HG02571 (cell line): ENCODE results near the gene PDXDC1.
A peak's percentile ranks its signal among the peaks of the same experiment; 100 is the strongest.
"Not testable (repeated sequence)": the region's sequence is repeated elsewhere in the genome, so short reads cannot be mapped to it uniquely, and the experiment has no call there.

Source experiments
- ATAC-seq: cut with Tn5 transposase; IDR thresholded peaks from one replicate; pipeline ENCODE4 v1.9.1; 2021; ENCODE audit warnings: mild to moderate bottlenecking, moderate library complexity; ENCODE audit not compliant: unreplicated experiment

Gene PDXDC1

DNA sequence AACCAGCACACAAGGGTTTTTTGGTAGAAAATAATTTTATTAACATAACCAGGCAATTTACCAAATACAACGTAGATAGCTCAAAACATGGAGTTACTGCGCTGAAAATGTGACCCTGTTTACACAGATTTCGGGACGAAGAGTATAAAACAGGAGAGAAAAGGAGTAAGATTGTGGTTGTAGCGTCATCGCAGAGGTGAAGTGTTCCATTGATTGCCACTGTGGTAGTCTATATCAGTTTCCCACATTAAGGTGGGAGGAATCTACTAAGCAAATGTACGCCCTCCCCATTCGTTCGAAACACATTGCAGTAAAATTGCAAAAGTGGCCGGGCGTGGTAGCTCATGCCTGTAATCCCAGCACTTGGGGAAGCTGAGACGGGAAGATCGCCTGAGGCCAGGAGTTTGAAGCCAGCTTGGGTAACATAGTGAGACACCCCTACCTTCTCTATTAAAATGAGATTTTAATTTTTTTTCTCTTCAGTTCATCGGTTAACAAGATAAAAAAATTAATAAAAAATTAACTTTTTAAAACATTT is 972 bp upstream of the PDXDC1 start:
- ATAC-seq: not testable (repeated sequence)

- not testable (repeated sequence) for ATAC-seq
Measured at GRCh38 chr16:14974331-14974655, 533 bp upstream of the PDXDC1 start.

GRCh38 chr16:14975418-14976194 is 780 bp downstream of the PDXDC1 start:
- peak; percentile 20 for ATAC-seq

GRCh38 chr16:14976971-14977736 is 2.3 kb downstream of the PDXDC1 start:
- ATAC-seq: not testable (repeated sequence)

DNA sequence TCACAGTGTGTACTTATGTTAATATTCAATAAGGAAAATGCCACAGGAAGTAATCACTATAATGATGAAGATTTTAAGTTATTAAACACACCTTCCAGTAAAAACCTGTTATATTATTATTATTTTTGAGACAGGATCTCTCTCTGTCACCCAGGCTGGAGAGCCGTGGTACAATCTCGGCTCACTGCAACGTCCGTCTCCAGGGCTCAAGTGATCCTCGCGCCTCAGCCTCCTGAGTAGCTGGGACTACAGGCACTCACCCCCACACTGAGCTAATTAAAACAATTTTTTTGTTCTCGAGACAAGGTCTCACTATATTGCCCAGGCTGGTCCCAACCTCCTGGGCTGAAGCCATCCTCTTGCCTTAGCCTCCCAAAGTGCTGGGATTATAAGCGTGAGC is 3.5 kb downstream of the PDXDC1 start:
- ATAC-seq: not testable (repeated sequence)

DNA sequence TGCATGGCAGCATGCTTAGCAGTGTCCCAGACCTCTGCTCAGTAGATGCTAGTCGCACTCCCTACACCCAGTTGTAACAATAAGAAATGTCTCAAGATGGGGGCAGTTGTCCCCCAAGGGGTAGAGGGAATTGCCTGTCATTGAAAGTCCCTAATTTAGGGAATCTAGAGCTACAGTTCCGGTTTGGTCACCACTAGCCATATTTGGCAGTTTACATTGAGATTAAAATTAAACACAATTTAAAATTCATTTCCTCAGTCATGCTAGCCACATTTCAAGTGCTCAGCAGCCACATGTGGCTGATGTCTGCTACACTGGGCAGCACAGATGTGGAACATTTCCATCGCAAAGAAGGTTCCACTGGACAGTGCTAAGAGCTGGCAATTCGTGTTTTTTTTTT is 4.1 kb downstream of the PDXDC1 start:
- ATAC-seq: not testable (repeated sequence)

GRCh38 chr16:14981234-14981633 is 6.4 kb downstream of the PDXDC1 start:
- ATAC-seq: not testable (repeated sequence)

GRCh38 chr16:14982521-14982920 is 7.7 kb downstream of the PDXDC1 start:
- not testable (repeated sequence) for ATAC-seq

- not testable (repeated sequence) for ATAC-seq
Measured at GRCh38 chr16:14988092-14988491, 13.3 kb downstream of the PDXDC1 start.

DNA sequence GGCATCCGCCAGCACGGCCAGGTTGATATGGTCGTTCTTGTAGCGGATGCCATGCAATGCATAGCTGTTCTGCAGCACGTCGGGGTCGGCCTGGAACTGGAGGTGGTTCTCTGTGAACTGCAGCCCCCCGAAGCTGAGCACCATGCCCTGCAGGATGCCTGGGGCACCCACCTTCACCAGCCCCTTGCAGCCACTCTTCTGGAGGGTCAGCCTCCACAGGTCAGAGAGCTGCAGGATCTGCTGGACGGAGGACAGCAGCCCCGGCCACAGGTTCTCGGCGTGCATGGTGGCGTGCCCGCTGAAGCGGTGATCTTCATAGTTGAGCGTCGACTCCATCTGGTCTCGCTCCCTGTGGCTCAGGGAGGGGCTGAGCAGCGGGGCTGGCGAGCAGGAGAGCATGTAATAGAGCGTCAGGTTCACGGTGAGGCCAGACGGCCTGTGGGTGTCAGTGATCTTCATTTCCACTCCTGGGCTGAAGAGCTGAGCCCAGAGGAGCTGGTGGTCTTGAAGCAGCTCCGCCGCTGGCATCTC is 13.9 kb downstream of the PDXDC1 start:
- not testable (repeated sequence) for ATAC-seq

- ATAC-seq: not testable (repeated sequence)
Measured at GRCh38 chr16:14989291-14990281, 14.8 kb downstream of the PDXDC1 start.

DNA sequence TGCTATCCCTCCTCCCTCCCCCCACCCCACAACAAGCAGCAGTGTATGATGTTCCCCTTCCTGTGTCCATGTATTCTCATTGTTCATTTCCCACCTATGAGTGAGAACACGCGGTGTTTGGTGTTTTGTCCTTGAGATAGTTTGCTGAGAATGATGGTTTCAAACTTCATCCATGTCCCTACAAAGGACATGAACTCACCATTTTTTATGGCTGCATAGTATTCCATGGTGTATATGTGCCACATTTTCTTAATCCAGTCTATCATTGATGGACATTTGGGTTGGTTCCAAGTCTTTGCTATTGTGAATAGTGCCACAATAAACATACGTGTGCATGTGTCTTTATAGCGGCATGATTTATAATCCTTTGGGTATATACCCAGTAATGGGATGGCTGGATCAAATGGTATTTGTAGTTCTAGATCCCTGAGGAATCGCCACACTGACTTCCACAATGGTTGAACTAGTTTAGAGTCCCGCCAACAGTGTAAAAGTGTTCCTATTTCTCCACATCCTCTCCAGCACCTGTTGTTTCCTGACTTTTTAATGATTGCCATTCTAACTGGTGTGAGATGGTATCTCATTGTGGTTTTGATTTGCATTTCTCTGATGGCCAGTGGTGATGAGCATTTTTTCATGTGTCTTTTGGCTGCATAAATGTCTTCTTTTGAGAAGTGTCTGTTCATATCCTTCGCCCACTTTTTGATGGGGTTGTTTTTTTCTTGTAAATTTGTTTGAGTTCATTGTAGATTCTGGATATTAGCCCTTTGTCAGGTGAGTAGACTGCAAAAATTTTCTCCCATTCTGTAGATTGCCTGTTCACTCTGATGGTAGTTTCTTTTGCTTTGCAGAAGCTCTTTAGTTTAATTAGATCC is 18.7 kb downstream of the PDXDC1 start:
- not testable (repeated sequence) for ATAC-seq

- ATAC-seq: not testable (repeated sequence)
Measured at GRCh38 chr16:14996702-14997101, 21.9 kb downstream of the PDXDC1 start.

DNA sequence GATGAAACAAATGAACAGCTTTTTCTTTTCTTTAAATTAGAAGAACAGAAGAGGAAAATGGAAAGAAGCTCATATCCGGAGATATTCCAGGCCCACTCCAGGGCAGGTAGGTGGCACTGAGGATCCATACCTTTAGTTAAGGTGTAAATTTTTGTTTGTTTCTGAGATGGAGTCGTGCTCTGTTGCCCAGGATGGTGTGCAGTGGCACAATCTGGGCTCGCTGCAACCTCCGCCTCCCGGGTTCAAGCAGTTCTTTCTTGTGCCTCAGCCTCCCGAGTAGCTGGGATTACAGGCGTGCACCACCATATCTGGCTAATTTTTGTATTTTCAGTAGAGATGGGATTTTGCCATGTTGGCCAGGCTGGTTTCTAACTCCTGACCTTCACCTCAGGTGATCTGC is 23.5 kb downstream of the PDXDC1 start:
- not testable (repeated sequence) for ATAC-seq

GRCh38 chr16:14999845-15000244 is 25.0 kb downstream of the PDXDC1 start:
- ATAC-seq: not testable (repeated sequence)

GRCh38 chr16:15002448-15002847 is 27.6 kb downstream of the PDXDC1 start:
- ATAC-seq: not testable (repeated sequence)

DNA sequence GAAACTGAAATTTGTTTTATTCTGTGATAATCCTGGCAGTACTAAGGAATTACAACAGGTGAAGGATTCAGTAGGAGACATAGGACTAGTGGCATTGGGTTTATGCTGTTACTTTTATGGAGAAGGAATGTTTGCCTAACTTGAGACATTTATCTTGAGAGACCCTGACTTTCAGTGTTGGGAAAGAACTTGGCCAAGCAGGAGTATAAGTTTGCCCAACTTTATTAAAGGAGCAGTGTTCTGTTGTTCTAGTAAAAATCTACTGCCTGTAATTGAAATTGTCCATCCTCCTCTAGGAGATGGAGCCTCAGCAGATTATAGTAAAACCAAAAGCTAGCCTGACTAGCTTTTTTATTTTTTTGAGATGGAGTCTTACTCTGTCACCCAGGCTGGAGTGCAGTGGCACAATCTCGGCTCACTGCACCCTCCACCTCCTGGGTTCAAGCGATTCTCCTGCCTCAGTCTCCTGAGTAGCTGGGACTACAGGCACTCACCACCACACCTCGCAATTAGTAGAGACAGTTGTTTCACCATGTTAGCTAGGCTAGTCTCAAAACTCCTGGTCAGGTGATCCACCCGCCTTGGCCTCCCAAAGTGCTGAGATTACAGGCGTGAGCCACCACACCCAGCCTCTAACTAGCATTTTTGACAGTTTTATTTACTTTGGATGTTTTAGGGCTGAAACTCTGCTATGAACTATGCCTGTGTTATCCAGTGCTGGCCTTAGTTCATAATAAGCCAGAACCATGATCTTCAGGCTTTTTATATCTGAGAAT is 30.7 kb downstream of the PDXDC1 start:
- not testable (repeated sequence) for ATAC-seq

DNA sequence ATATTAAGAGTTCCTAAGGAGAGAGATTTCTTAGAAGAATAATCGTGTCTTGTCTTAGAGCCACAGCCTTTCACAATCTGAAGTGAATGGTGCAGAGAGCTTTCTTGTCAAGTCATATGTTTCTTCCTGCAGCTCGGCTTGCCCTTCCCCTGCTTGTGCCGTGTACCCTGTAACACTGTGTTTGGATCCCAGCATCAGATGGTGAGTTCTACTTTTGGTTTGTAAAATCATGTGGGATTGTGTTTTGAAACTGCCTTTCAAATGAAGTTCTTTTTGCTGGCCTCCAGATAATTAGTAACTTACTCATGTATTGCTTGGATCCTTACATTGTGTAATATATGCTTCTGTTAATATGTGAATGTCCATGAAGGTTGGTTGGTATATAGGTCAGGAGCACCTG is 33.8 kb downstream of the PDXDC1 start:
- not testable (repeated sequence) for ATAC-seq

DNA sequence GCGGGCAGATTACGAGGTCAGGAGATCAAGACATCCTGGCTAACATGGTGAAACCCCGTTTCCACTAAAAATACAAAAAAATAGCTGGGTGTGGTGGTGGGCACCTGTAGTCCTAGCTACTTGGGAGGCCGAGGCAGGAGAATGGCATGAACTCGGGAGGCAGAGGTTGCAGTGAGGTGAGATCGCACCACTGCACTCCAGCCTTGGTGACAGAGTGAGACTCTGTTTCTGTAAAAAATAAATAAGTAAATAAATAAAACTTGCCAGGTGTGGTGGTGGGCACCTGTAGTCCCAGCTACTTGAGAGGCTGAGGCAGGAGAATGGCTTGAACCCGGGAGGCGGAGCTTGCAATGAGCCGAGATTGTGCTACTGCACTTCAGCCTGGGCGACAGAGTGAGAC is 38.1 kb downstream of the PDXDC1 start:
- not testable (repeated sequence) for ATAC-seq
